HG03108 (cell line): Measurements from ENCODE around the gene ENTR1.
"Not testable (repeated sequence)": the region's sequence is repeated elsewhere in the genome, so short reads cannot be mapped to it uniquely, and the experiment has no call there.

Source experiments
- ATAC-seq: cut with Tn5 transposase; IDR thresholded peaks from one replicate; pipeline ENCODE4 v1.9.1; 2021; ENCODE audit warnings: moderate library complexity; ENCODE audit not compliant: unreplicated experiment

The ENTR1 gene

GRCh38 chr9:136439481-136440408, 29.3 kb upstream of the ENTR1 start, which contains the start of gene INPP5E:
Gene INPP5E, minus strand, starts transcription at chr9:136439845. Its CDS starts 426 bp downstream, at chr9:136439419.
- ATAC-seq: peak; percentile 51

- peak; percentile 39 for ATAC-seq
These were observed 28.4 kb upstream of the ENTR1 start for GRCh38 chr9:136438548-136439480.

- ATAC-seq: no peak
These were observed 27.6 kb upstream of the ENTR1 start for GRCh38 chr9:136437839-136438547.

- no peak for ATAC-seq
These were observed 27.0 kb upstream of the ENTR1 start for GRCh38 chr9:136437430-136437829.

GRCh38 chr9:136436055-136436634, 25.7 kb upstream of the ENTR1 start:
- ATAC-seq: no peak

GRCh38 chr9:136434580-136435169, 24.3 kb upstream of the ENTR1 start:
- ATAC-seq: no peak

- ATAC-seq: no peak
These were observed 23.6 kb upstream of the ENTR1 start for GRCh38 chr9:136433849-136434579.

GRCh38 chr9:136433043-136433715, 22.8 kb upstream of the ENTR1 start:
- ATAC-seq: no peak

GRCh38 chr9:136432591-136432990, 22.2 kb upstream of the ENTR1 start:
- no peak for ATAC-seq

GRCh38 chr9:136431782-136432350, 21.5 kb upstream of the ENTR1 start:
- ATAC-seq: no peak

GRCh38 chr9:136430588-136431234, 20.3 kb upstream of the ENTR1 start:
- ATAC-seq: no peak

GRCh38 chr9:136429683-136430491, 19.5 kb upstream of the ENTR1 start:
- no peak for ATAC-seq

- no peak for ATAC-seq
These were observed 18.7 kb upstream of the ENTR1 start for GRCh38 chr9:136429075-136429628.

- ATAC-seq: no peak
These were observed 16.4 kb upstream of the ENTR1 start for GRCh38 chr9:136426787-136427186.

- not testable (repeated sequence) for ATAC-seq
These were observed 15.0 kb upstream of the ENTR1 start for GRCh38 chr9:136425367-136425766.

GRCh38 chr9:136424750-136425362, 14.4 kb upstream of the ENTR1 start:
- no peak for ATAC-seq
